Measurements from ENCODE around the gene KATNB1.

DNA sequence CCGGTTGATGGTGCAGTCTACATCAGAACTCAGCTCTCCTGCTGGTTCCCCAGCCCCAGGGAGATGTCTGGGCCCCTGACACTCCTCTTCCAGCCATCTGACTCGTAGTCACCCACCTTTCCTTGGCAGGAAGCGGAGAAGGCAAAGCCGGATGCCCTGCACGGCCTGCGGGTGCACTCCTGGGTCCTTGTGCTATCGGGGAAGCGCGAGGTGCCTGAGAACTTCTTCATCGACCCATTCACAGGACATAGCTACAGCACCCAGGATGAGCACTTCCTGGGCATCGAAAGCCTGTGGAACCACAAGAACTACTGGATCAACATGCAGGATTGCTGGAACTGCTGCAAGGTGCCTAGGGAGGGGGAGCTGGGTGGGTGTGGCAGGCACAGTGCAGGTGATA, 28.2 kb upstream of the KATNB1 start:
- TF ChIP-seq, protein P1, sequence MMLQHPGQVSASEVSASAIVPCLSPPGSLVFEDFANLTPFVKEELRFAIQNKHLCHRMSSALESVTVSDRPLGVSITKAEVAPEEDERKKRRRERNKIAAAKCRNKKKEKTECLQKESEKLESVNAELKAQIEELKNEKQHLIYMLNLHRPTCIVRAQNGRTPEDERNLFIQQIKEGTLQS (IDR thresholded peaks at IDR 0.05) = no peak
- TF ChIP-seq RAD21 (IDR thresholded peaks at IDR 0.05; ENCODE audit: low read depth) (no peak), EZH2 (IDR thresholded peaks at IDR 0.05) (no peak), ZNF274 (IDR thresholded peaks at IDR 0.05; ENCODE audit: low read depth, low read length) (no peak), POLR2AphosphoS5 (IDR thresholded peaks at IDR 0.05; ENCODE audit: low read depth, low read length) (no peak), POLR2A (IDR thresholded peaks at IDR 0.05; ENCODE audit: borderline replicate concordance, extremely low read depth, insufficient read depth, insufficient read length) (no peak), YY1 (IDR thresholded peaks at IDR 0.05; ENCODE audit: extremely low read depth, insufficient replicate concordance, low read depth, low read length) (no peak), SIN3A (IDR thresholded peaks at IDR 0.05; ENCODE audit: low read depth) (no peak), ELF1 (IDR thresholded peaks at IDR 0.05; ENCODE audit: borderline replicate concordance, low read depth) (no peak), SRF (IDR thresholded peaks at IDR 0.05; ENCODE audit: low read depth) (no peak), CBX3 (IDR thresholded peaks at IDR 0.05; ENCODE audit: low read depth) (no peak)
- TF ChIP-seq, protein P2, sequence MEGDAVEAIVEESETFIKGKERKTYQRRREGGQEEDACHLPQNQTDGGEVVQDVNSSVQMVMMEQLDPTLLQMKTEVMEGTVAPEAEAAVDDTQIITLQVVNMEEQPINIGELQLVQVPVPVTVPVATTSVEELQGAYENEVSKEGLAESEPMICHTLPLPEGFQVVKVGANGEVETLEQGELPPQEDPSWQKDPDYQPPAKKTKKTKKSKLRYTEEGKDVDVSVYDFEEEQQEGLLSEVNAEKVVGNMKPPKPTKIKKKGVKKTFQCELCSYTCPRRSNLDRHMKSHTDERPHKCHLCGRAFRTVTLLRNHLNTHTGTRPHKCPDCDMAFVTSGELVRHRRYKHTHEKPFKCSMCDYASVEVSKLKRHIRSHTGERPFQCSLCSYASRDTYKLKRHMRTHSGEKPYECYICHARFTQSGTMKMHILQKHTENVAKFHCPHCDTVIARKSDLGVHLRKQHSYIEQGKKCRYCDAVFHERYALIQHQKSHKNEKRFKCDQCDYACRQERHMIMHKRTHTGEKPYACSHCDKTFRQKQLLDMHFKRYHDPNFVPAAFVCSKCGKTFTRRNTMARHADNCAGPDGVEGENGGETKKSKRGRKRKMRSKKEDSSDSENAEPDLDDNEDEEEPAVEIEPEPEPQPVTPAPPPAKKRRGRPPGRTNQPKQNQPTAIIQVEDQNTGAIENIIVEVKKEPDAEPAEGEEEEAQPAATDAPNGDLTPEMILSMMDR (IDR thresholded peaks at IDR 0.05 in 2 of 3, conservative IDR thresholded peaks at IDR 0.05 in 1 of 3; ENCODE audit: borderline replicate concordance in 1 of 3, insufficient read depth in 1 of 3, low read depth in 2 of 3, low read length in 2 of 3) = no peak
- TF ChIP-seq, protein P3, sequence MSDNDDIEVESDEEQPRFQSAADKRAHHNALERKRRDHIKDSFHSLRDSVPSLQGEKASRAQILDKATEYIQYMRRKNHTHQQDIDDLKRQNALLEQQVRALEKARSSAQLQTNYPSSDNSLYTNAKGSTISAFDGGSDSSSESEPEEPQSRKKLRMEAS (IDR thresholded peaks at IDR 0.05) = no peak
- TF ChIP-seq, protein P4, sequence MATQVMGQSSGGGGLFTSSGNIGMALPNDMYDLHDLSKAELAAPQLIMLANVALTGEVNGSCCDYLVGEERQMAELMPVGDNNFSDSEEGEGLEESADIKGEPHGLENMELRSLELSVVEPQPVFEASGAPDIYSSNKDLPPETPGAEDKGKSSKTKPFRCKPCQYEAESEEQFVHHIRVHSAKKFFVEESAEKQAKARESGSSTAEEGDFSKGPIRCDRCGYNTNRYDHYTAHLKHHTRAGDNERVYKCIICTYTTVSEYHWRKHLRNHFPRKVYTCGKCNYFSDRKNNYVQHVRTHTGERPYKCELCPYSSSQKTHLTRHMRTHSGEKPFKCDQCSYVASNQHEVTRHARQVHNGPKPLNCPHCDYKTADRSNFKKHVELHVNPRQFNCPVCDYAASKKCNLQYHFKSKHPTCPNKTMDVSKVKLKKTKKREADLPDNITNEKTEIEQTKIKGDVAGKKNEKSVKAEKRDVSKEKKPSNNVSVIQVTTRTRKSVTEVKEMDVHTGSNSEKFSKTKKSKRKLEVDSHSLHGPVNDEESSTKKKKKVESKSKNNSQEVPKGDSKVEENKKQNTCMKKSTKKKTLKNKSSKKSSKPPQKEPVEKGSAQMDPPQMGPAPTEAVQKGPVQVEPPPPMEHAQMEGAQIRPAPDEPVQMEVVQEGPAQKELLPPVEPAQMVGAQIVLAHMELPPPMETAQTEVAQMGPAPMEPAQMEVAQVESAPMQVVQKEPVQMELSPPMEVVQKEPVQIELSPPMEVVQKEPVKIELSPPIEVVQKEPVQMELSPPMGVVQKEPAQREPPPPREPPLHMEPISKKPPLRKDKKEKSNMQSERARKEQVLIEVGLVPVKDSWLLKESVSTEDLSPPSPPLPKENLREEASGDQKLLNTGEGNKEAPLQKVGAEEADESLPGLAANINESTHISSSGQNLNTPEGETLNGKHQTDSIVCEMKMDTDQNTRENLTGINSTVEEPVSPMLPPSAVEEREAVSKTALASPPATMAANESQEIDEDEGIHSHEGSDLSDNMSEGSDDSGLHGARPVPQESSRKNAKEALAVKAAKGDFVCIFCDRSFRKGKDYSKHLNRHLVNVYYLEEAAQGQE (IDR thresholded peaks at IDR 0.05; ENCODE audit: low read depth) = no peak
